ENCODE results near the gene GALR2.
"Not testable (repeated sequence)": the region's sequence is repeated elsewhere in the genome, so short reads cannot be mapped to it uniquely, and the experiment has no call there.

The GALR2 gene

GRCh38 chr17:76049836-76050537, 24.6 kb upstream of the GALR2 start:
- DNase-seq (ENCODE audit: low read depth in 1 of 2, low spot score in 1 of 2), result no peak

GRCh38 chr17:76050538-76051467, 23.8 kb upstream of the GALR2 start:
- no peak for DNase-seq (ENCODE audit: low read depth in 1 of 2, low spot score in 1 of 2)

- no peak for DNase-seq (ENCODE audit: low read depth in 1 of 2, low spot score in 1 of 2)
Measured at GRCh38 chr17:76051561-76051960, 23.0 kb upstream of the GALR2 start.

GRCh38 chr17:76053246-76054111, 21.1 kb upstream of the GALR2 start:
- DNase-seq (ENCODE audit: low read depth in 1 of 2, low spot score in 1 of 2), result no peak

- DNase-seq (ENCODE audit: low read depth in 1 of 2, low spot score in 1 of 2), result no peak
Measured at GRCh38 chr17:76054112-76054476, 20.5 kb upstream of the GALR2 start.

GRCh38 chr17:76056882-76057281, 17.7 kb upstream of the GALR2 start:
- no peak for DNase-seq (ENCODE audit: low read depth in 1 of 2, low spot score in 1 of 2)

GRCh38 chr17:76058264-76058663, 16.3 kb upstream of the GALR2 start:
- not testable (repeated sequence) for DNase-seq (ENCODE audit: low read depth in 1 of 2, low spot score in 1 of 2)

- no peak for DNase-seq (ENCODE audit: low read depth in 1 of 2, low spot score in 1 of 2)
Measured at GRCh38 chr17:76063875-76064546, 10.6 kb upstream of the GALR2 start.

GRCh38 chr17:76065775-76066174, 8.8 kb upstream of the GALR2 start:
- no peak for DNase-seq (ENCODE audit: low read depth in 1 of 2, low spot score in 1 of 2)

GRCh38 chr17:76071531-76072147, 2.9 kb upstream of the GALR2 start:
- no peak for DNase-seq (ENCODE audit: low read depth in 1 of 2, low spot score in 1 of 2)

- DNase-seq (ENCODE audit: low read depth in 1 of 2, low spot score in 1 of 2), result peak; percentile 70 to 75
Measured at GRCh38 chr17:76072148-76072858, 2.3 kb upstream of the GALR2 start, which contains the start of gene SRP68. TSS of gene SRP68 (minus strand) at chr17:76072517. CDS start at chr17:76072491, 26 bp downstream.

GRCh38 chr17:76075364-76076145, 974 bp downstream of the GALR2 start:
- no peak for DNase-seq (ENCODE audit: low read depth in 1 of 2, low spot score in 1 of 2)

- DNase-seq (ENCODE audit: low read depth in 1 of 2, low spot score in 1 of 2), result no peak
Measured at GRCh38 chr17:76076146-76076764, 1.7 kb downstream of the GALR2 start.

- DNase-seq (ENCODE audit: low read depth in 1 of 2, low spot score in 1 of 2), result no peak
Measured at GRCh38 chr17:76076765-76077583, 2.4 kb downstream of the GALR2 start.

- no peak for DNase-seq (ENCODE audit: low read depth in 1 of 2, low spot score in 1 of 2)
Measured at GRCh38 chr17:76077584-76078110, 3.1 kb downstream of the GALR2 start.

- not testable (repeated sequence) for DNase-seq (ENCODE audit: low read depth in 1 of 2, low spot score in 1 of 2)
Measured at GRCh38 chr17:76078370-76078769, 3.8 kb downstream of the GALR2 start.

GRCh38 chr17:76078860-76079534, 4.4 kb downstream of the GALR2 start, which contains the start of gene ZACN:
TSS of gene ZACN (plus strand) at chr17:76079182. CDS start at chr17:76079265, 83 bp downstream.
- DNase-seq (ENCODE audit: low read depth in 1 of 2, low spot score in 1 of 2), result no peak
